Activated CD8-positive, alpha-beta memory T cell treated with anti-CD3 and anti-CD28 coated beads for 1 hour (primary cell): ENCODE results near the gene IGIP.
"Not testable (repeated sequence)": the region's sequence is repeated elsewhere in the genome, so short reads cannot be mapped to it uniquely, and the experiment has no call there.

ENCODE experiments used
- DNase-seq, 2 donors: peaks; one replicate each; pipeline ENCODE4 v3.0.0-alpha.2; 2020; ENCODE audit warnings: low read depth in 1 of 2; ENCODE audit errors: extremely low read depth in 1 of 2

The IGIP gene

GRCh38 chr5:140140435-140140834, 14.7 kb downstream of the IGIP start:
- no peak for DNase-seq

- DNase-seq = no peak
Measured at GRCh38 chr5:140141241-140141640, 15.5 kb downstream of the IGIP start.

GRCh38 chr5:140142246-140142645, 16.5 kb downstream of the IGIP start:
- no peak for DNase-seq

- DNase-seq = no peak
Measured at GRCh38 chr5:140142856-140143255, 17.1 kb downstream of the IGIP start.

GRCh38 chr5:140143521-140144258, 18.0 kb downstream of the IGIP start:
- DNase-seq = no peak

GRCh38 chr5:140145256-140145655, 19.5 kb downstream of the IGIP start:
- no peak for DNase-seq

GRCh38 chr5:140145818-140146522, 20.2 kb downstream of the IGIP start:
- DNase-seq = peak in 1 of 2 donors; percentile 28

GRCh38 chr5:140146523-140146842, 20.7 kb downstream of the IGIP start:
- no peak for DNase-seq

- DNase-seq = no peak
Measured at GRCh38 chr5:140147460-140147859, 21.7 kb downstream of the IGIP start.

- DNase-seq = no peak
Measured at GRCh38 chr5:140148508-140148907, 22.8 kb downstream of the IGIP start.

GRCh38 chr5:140150201-140150600, 24.5 kb downstream of the IGIP start:
- no peak for DNase-seq

GRCh38 chr5:140151144-140152021, 25.6 kb downstream of the IGIP start:
- DNase-seq = no peak

- no peak for DNase-seq
Measured at GRCh38 chr5:140152022-140152999, 26.6 kb downstream of the IGIP start.

GRCh38 chr5:140153255-140153654, 27.5 kb downstream of the IGIP start:
- no peak for DNase-seq

GRCh38 chr5:140153905-140154304, 28.2 kb downstream of the IGIP start:
- DNase-seq = no peak

- not testable (repeated sequence) for DNase-seq
Measured at GRCh38 chr5:140154710-140155381, 29.1 kb downstream of the IGIP start.

- DNase-seq = peak; percentile 67 to 75
Measured at GRCh38 chr5:140157032-140157781, 31.5 kb downstream of the IGIP start.

- no peak for DNase-seq
Measured at GRCh38 chr5:140159014-140159927, 33.5 kb downstream of the IGIP start.
